ENCODE results near the gene FALEC. TPM values are rescaled to one million over a fixed set of nuclear protein-coding genes. Genes with fewer than 3 reads are reported as not detected.

The FALEC gene
- total and polyA plus RNA-seq, 3 experiments from 2014 or later = not detected

DNA sequence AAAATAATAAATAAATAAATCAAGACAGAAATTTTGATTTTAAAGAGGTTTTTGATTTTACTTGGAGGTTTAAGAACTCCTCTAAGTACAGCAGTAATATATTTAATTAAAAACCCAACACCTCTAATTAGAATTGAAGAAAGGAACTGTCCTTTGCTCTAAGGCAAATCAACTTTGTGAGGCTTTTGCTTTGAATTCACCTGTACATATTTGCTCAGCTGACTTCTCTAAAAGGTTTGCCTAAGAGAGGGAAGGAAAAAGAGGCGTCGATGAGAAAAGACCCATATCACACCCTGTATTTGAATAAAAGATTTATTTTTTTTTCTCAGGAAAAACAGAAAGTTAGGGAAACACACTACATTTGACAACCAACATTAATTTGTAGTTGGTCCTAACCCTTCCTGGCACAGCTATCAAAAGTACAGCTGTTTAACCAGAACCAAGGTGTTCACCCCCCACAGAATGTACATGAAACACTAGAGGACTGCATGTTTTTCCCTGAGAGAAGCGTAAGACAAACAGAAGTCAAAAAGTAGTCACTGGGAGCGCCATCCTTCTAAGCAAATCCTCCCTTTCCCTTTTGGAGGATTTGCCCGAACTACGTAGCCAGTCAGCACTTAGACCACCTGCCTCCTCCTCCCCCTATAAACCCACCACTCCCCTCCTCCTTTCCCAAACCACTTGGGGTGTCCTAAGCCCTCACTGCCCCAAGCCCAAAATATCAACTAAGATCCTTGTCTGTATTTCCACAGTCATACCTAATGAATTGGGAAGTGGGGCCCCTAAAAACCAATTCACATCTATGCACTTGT, 58.9 kb downstream of the FALEC start:
- CTCF ChIA-PET = interaction anchor here (1.4 to 16.7 kb wide), 3 partner anchors 12 to 46 kb away, joined by 4 to 325 read pairs (median 4); no protein-coding TSS in a partner anchor

DNA sequence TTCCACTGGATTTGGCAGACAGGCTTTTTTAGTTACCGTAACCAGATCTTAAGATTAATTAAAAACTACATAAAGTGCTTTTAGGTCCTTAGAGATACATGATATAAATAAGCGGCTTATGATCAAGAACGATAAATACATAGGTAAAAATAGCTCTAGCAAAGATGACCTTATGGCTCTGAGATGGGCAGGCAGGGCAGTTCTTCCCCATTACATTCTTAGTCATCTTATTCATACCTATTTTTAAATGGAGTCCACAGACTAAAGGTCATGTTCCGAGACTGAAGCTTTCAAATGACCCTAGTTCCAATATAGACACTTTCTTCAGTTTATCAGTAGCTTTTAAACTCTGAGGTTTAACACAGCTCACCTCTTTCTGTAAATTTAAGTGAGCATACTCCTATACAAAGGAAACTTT, 59.5 kb downstream of the FALEC start:
- no peaks in the 10 kb centered on the region for H3K9me3 ChIP-seq (ENCODE audit: low read length)
- H3K4me1 ChIP-seq (ENCODE audit: insufficient read depth, low read length) = peaks cover 43% of the 10 kb centered on the region
- H3K27ac ChIP-seq (ENCODE audit: low read depth, low read length) = no peak overlapping the region
- Mint-ChIP-seq H3K27ac (peak overlapping the region; percentile 74 to 99 (median 94)), H3K36me3 (peaks cover 53 to 86% (median 54%) of the 10 kb centered on the region in 3 donors), H3K4me3 (peak overlapping the region; percentile 96 to 100 (median 99)), H3K4me1 (peaks cover 49 to 65% (median 57%) of the 10 kb centered on the region in 3 donors), H3K27me3 (peaks cover 0 to 18% of the 10 kb centered on the region in 2 donors), H3K9me3 (peaks cover 0 to 4% (median 4%) of the 10 kb centered on the region in 5 donors)
- peaks cover 59% of the 10 kb centered on the region for H3K36me3 ChIP-seq (ENCODE audit: insufficient read depth, low read length)
- peak overlapping the region; percentile 68 for H3K4me3 ChIP-seq (ENCODE audit: low read length)
- H3K27me3 ChIP-seq (ENCODE audit: insufficient read depth, low read length, poor library complexity, severe bottlenecking) = no peaks in the 10 kb centered on the region
- DNase-seq = no peak
- ChIA-PET POLR2A (interaction anchor here (0.9 to 12.5 kb wide), 3 partner anchors 12 to 54 kb away, joined by 3 to 486 read pairs (median 42); partner anchors contain the start of gene ENSA), CTCF (interaction anchor here (1.4 to 16.7 kb wide), 3 partner anchors 13 to 45 kb away, joined by 4 to 325 read pairs (median 4); no protein-coding TSS in a partner anchor)

More for the DNA sequence above, 58.9 kb downstream of the FALEC start:
- H3K27me3 ChIP-seq (ENCODE audit: insufficient read depth, low read length, poor library complexity, severe bottlenecking) = no peaks in the 10 kb centered on the region
- DNase-seq = no peak
- peak overlapping the region; percentile 96 to 100 (median 99) for H3K4me3 Mint-ChIP-seq
- H3K36me3 ChIP-seq (ENCODE audit: insufficient read depth, low read length) = peaks cover 61% of the 10 kb centered on the region
- H3K27me3 Mint-ChIP-seq = peaks cover 0 to 18% of the 10 kb centered on the region in 2 donors
- H3K4me1 Mint-ChIP-seq = peaks cover 54 to 67% (median 59%) of the 10 kb centered on the region in 3 donors
- no peak overlapping the region for H3K27ac ChIP-seq (ENCODE audit: low read depth, low read length)
- H3K9me3 ChIP-seq (ENCODE audit: low read length) = no peaks in the 10 kb centered on the region
- H3K27ac Mint-ChIP-seq = peak overlapping the region; percentile 86 to 99 (median 94)
- peaks cover 54 to 92% (median 56%) of the 10 kb centered on the region in 3 donors for H3K36me3 Mint-ChIP-seq
- peaks cover 0 to 4% (median 4%) of the 10 kb centered on the region in 5 donors for H3K9me3 Mint-ChIP-seq
- H3K4me3 ChIP-seq (ENCODE audit: low read length) = peak overlapping the region; percentile 68
- POLR2A ChIA-PET = interaction anchor here (12.5 kb wide), 1 partner anchor 11 kb away, joined by 486 read pairs; no protein-coding TSS in a partner anchor
- H3K4me1 ChIP-seq (ENCODE audit: insufficient read depth, low read length) = peaks cover 49% of the 10 kb centered on the region

DNA sequence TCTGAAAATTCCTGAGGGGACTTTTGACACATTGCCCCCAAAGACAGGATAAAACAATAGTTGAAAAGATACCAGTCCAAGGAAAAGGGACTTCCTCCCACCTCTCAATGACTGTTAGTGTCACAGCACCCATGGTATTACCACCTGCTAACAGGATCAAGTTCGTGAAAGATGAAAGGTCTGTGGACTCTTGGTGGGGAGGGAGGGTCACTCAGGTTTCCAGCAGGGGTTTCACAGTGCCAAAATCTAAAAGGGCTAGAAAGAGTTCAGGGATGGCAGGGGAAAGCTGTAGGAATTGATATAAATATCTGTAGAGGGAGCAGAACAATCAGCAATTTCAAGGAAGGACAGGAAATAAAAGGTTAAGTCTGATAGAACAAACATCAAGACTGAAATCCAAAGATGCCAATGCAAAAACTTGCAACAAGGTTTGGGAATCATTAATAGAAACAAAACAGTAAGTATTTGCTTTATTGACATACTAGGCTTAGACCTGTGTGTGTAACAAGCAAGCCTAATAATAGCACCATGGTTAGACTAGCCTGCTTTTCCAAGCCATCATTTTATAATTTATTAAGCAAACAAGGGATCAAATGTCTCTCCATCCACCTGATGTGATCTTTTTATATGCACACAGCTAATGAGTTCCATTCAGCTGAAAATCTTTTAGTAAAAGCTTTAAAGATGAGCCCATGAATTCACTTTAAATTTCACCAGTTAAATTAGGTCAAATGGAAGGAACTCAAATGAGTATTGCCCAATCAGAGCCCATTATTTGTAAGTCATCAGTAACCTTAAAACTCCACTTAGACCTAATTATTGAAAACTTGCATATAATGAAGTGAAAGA, 60.2 kb downstream of the FALEC start:
- peaks cover 48 to 65% (median 57%) of the 10 kb centered on the region in 3 donors for H3K4me1 Mint-ChIP-seq

DNA sequence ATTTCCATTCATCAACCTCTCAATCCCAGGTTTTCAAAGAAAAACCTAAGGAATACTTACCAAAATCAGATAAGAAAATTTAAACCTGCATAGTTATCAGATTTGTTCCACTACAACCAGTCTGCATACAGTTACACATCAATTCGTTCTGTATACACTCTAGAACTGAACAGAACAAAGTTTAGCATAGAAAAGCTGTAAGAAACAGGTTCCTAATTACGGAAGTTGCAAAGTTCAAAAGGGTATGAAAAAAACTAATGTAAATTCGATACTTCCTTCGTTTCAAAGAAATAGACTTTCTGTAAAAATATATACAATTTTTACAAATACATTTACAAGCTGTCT, 60.8 kb downstream of the FALEC start:
- CTCF ChIA-PET = interaction anchor here (0.6 to 16.7 kb wide), 5 partner anchors 7 to 45 kb away, joined by 3 to 325 read pairs (median 3); no protein-coding TSS in a partner anchor
- H3K27ac ChIP-seq (ENCODE audit: low read depth, low read length) = peak overlapping the region; percentile 99
- Mint-ChIP-seq H3K27ac (peak overlapping the region; percentile 74 to 99 (median 92)), H3K4me1 (peaks cover 47 to 64% (median 56%) of the 10 kb centered on the region in 3 donors), H3K27me3 (peaks cover 0 to 18% of the 10 kb centered on the region in 2 donors), H3K9me3 (peaks cover 0 to 4% (median 4%) of the 10 kb centered on the region in 5 donors), H3K4me3 (peak overlapping the region; percentile 96 to 100 (median 99)), H3K36me3 (peaks cover 51 to 76% (median 54%) of the 10 kb centered on the region in 3 donors)
- peaks cover 30% of the 10 kb centered on the region for H3K4me1 ChIP-seq (ENCODE audit: insufficient read depth, low read length)
- H3K36me3 ChIP-seq (ENCODE audit: insufficient read depth, low read length) = peaks cover 58% of the 10 kb centered on the region
- peak overlapping the region; percentile 68 for H3K4me3 ChIP-seq (ENCODE audit: low read length)
- no peaks in the 10 kb centered on the region for H3K9me3 ChIP-seq (ENCODE audit: low read length)
- no peak for DNase-seq
- POLR2A ChIA-PET = interaction anchor here (5.7 to 12.5 kb wide), 2 partner anchors 13 to 53 kb away, joined by 42 to 486 read pairs; partner anchors contain the start of gene ENSA
- H3K27me3 ChIP-seq (ENCODE audit: insufficient read depth, low read length, poor library complexity, severe bottlenecking) = no peaks in the 10 kb centered on the region

More for the DNA sequence above, 60.2 kb downstream of the FALEC start:
- peak overlapping the region; percentile 74 to 99 (median 94) for H3K27ac Mint-ChIP-seq
- H3K9me3 Mint-ChIP-seq = peaks cover 0 to 4% (median 4%) of the 10 kb centered on the region in 5 donors
- Histone ChIP-seq H3K4me3 (ENCODE audit: low read length) (peak overlapping the region; percentile 68), H3K27ac (ENCODE audit: low read depth, low read length) (peak overlapping the region; percentile 99), H3K36me3 (ENCODE audit: insufficient read depth, low read length) (peaks cover 58% of the 10 kb centered on the region), H3K9me3 (ENCODE audit: low read length) (no peaks in the 10 kb centered on the region), H3K4me1 (ENCODE audit: insufficient read depth, low read length) (peaks cover 36% of the 10 kb centered on the region), H3K27me3 (ENCODE audit: insufficient read depth, low read length, poor library complexity, severe bottlenecking) (no peaks in the 10 kb centered on the region)
- H3K4me3 Mint-ChIP-seq = peak overlapping the region; percentile 96 to 100 (median 99)
- peaks cover 0 to 18% of the 10 kb centered on the region in 2 donors for H3K27me3 Mint-ChIP-seq
- peaks cover 51 to 81% (median 54%) of the 10 kb centered on the region in 3 donors for H3K36me3 Mint-ChIP-seq
- POLR2A ChIA-PET = interaction anchor here (0.9 to 12.5 kb wide), 3 partner anchors 12 to 54 kb away, joined by 3 to 486 read pairs (median 42); partner anchors contain the start of gene ENSA
- no peak for DNase-seq
- CTCF ChIA-PET = interaction anchor here (0.6 to 16.7 kb wide), 7 partner anchors 6 to 46 kb away, joined by 3 to 325 read pairs (median 4); no protein-coding TSS in a partner anchor

DNA sequence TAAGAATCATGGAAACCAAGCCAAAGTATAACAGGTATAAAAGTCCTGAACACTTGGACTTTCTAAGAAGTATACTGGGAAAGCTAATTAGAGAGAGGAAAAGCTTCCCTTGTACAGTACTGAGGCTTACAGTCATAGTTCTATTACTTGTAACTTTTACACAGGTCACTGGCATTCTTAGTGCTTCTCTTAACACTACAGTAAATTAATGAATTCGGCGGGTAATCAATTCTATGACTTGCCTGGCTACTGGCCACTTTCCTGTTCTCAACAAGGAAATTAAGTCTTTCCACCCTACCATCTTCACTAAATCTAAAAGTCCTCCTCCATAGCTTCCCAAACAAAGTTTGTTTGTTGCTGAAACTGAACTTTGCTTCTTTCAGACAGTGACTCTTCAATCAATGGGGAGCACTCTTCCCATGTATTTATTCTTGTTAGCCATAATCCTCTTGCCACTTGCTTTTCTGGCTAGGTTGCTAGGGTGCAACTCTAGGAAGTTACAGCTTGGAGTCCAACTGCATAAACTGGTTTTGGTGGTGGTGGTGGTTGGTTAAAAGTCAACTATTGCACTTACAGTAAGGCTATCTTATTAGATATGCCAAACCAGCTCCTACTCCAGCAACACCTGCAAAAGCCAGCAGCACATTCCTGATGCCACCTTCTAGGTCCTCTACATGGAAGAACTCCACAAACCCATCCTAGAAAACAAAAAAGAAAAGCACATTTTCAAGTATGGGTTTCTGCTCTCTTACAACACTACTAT, 61.4 kb downstream of the FALEC start:
- H3K4me3 ChIP-seq (ENCODE audit: low read length) = peak overlapping the region; percentile 68
- POLR2A ChIA-PET = interaction anchor here (3.2 to 12.5 kb wide), 3 partner anchors 14 to 52 kb away, joined by 18 to 486 read pairs (median 42); partner anchors contain the start of gene ENSA
- H3K36me3 ChIP-seq (ENCODE audit: insufficient read depth, low read length) = peaks cover 58% of the 10 kb centered on the region
- no peaks in the 10 kb centered on the region for H3K27me3 ChIP-seq (ENCODE audit: insufficient read depth, low read length, poor library complexity, severe bottlenecking)
- peaks cover 46 to 57% (median 56%) of the 10 kb centered on the region in 3 donors for H3K4me1 Mint-ChIP-seq
- DNase-seq = peak in 1 of 5 donors; percentile 18
- peak overlapping the region; percentile 94 to 99 (median 97) for H3K27ac Mint-ChIP-seq
- peak overlapping the region; percentile 99 for H3K27ac ChIP-seq (ENCODE audit: low read depth, low read length)
- H3K9me3 Mint-ChIP-seq = peaks cover 0 to 4% (median 4%) of the 10 kb centered on the region in 5 donors
- CTCF ChIA-PET = interaction anchor here (1.3 to 16.7 kb wide), 4 partner anchors 8 to 44 kb away, joined by 3 to 325 read pairs (median 30); no protein-coding TSS in a partner anchor
- peaks cover 25% of the 10 kb centered on the region for H3K4me1 ChIP-seq (ENCODE audit: insufficient read depth, low read length)
- peaks cover 0 to 18% of the 10 kb centered on the region in 2 donors for H3K27me3 Mint-ChIP-seq
- H3K36me3 Mint-ChIP-seq = peaks cover 51 to 71% (median 54%) of the 10 kb centered on the region in 3 donors
- peak overlapping the region; percentile 96 to 100 (median 99) for H3K4me3 Mint-ChIP-seq
- no peaks in the 10 kb centered on the region for H3K9me3 ChIP-seq (ENCODE audit: low read length)

DNA sequence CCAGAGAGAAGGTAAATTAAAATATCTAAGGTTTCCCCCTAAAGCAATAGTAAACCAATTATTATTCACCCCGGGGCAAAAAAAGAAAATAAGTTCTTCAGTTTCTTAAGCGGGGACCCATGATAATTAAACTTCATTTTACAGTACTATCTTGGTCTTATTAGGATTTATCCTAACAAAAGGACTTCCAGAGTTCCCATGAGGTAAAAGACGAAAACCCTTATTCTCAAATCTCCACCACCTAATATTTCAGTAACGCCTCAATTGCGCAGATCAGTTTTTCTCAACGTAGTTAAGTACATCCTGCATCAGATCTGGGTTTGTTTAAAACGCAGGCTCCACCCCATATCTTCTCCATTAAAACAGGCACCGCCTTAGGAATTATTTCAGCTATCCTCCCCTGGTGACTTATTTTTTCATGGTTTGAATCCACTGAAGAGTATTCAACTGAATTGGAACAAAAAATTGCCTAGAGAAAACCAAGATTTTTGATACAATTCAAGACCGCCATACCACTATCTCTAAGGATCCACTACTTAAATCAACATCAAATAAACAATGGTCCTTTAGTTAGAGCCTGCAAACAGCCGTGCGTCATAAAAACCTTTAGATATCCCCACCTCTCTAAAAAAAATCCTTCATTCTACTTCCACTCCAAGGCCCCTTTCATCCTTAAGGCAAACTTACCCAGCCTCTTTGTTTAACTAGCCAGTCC, 62.2 kb downstream of the FALEC start:
- peaks cover 44 to 55% (median 55%) of the 10 kb centered on the region in 3 donors for H3K4me1 Mint-ChIP-seq
- DNase-seq = peak in 2 of 5 donors; percentile 61 to 74

More for the DNA sequence above, 62.2 kb downstream of the FALEC start:
- H3K36me3 Mint-ChIP-seq = peaks cover 51 to 65% (median 55%) of the 10 kb centered on the region in 3 donors
- H3K4me3 Mint-ChIP-seq = peak overlapping the region; percentile 96 to 100 (median 99)
- H3K9me3 Mint-ChIP-seq = peaks cover 0 to 4% (median 4%) of the 10 kb centered on the region in 5 donors
- H3K27me3 ChIP-seq (ENCODE audit: insufficient read depth, low read length, poor library complexity, severe bottlenecking) = no peaks in the 10 kb centered on the region
- peaks cover 18% of the 10 kb centered on the region for H3K4me1 ChIP-seq (ENCODE audit: insufficient read depth, low read length)
- H3K4me3 ChIP-seq (ENCODE audit: low read length) = peak overlapping the region; percentile 68
- POLR2A ChIA-PET = interaction anchor here (0.6 to 12.5 kb wide), 5 partner anchors 7 to 934 kb away, joined by 4 to 486 read pairs (median 31); partner anchors contain the start of genes CGN and ENSA
- H3K27ac Mint-ChIP-seq = peak overlapping the region; percentile 94 to 99 (median 97)
- peaks cover 58% of the 10 kb centered on the region for H3K36me3 ChIP-seq (ENCODE audit: insufficient read depth, low read length)
- CTCF ChIA-PET = interaction anchor here (0.9 to 16.7 kb wide), 4 partner anchors 8 to 44 kb away, joined by 3 to 325 read pairs (median 30); no protein-coding TSS in a partner anchor
- no peaks in the 10 kb centered on the region for H3K9me3 ChIP-seq (ENCODE audit: low read length)
- H3K27me3 Mint-ChIP-seq = peaks cover 0 to 18% of the 10 kb centered on the region in 2 donors
- peak overlapping the region; percentile 99 for H3K27ac ChIP-seq (ENCODE audit: low read depth, low read length)
